ENCODE measurements around the gene SLC25A21. TPM values are rescaled to one million over a fixed set of nuclear protein-coding genes. Genes with fewer than 3 reads are reported as not detected.

The SLC25A21 gene
- total RNA-seq, 1 experiment from 2014 or later, result 7.1 TPM

- Histone ChIP-seq H2AK5ac (ENCODE audit: insufficient read length, low read length) (no peak overlapping the region), H2BK15ac (ENCODE audit: low read depth, low read length) (no peak overlapping the region), H4K20me1 (ENCODE audit: control insufficient read depth, insufficient read depth, insufficient read length) (no peaks in the 10 kb centered on the region), H3K4me2 (ENCODE audit: insufficient read depth, insufficient read length, low read length) (peak overlapping the region; percentile 7), H3K4ac (ENCODE audit: low read depth, low read length) (no peak overlapping the region), H3K9ac (ENCODE audit: extremely low read depth, insufficient read length, low read length) (no peak overlapping the region), H3K79me2 (ENCODE audit: insufficient read depth, low read length) (peaks cover 3% of the 10 kb centered on the region; the same call in 1 of the 2 replicates), H3K27ac (ENCODE audit: insufficient read length, low read depth, low read length) (peak overlapping the region; percentile 44), H3K27me3 (ENCODE audit: insufficient read depth, low read length) (no peaks in the 10 kb centered on the region), H3K14ac (ENCODE audit: insufficient read depth, low read length) (no peak overlapping the region; the same call in 1 of the 2 replicates), H2BK12ac (ENCODE audit: insufficient read length, low read depth, low read length) (no peak overlapping the region), H3K56ac (ENCODE audit: insufficient read length, low read depth, low read length) (no peak overlapping the region), H2BK5ac (ENCODE audit: insufficient read length, low read length) (no peak overlapping the region), H3K79me1 (ENCODE audit: insufficient read depth, low read depth, low read length, poor library complexity, severe bottlenecking) (no peaks in the 10 kb centered on the region), H3K4me1 (ENCODE audit: insufficient read depth, low read length) (peaks cover 17% of the 10 kb centered on the region; the same call in 1 of the 2 replicates), H2AFZ (ENCODE audit: low read length) (no peak overlapping the region), H2BK120ac (ENCODE audit: low read depth, low read length, poor library complexity, severe bottlenecking) (no peak overlapping the region), H4K8ac (replicated peaks; ENCODE audit: insufficient read length, low read depth, low read length) (no peak overlapping the region), H3K9me3 (ENCODE audit: control insufficient read depth, low read depth, low read length) (no peaks in the 10 kb centered on the region), H4K5ac (ENCODE audit: insufficient read length, low read depth, low read length) (no peak overlapping the region), H3K23me2 (ENCODE audit: insufficient read length, low read depth, low read length, poor library complexity, severe bottlenecking) (peaks cover under 1% of the 10 kb centered on the region), H3K18ac (ENCODE audit: insufficient read length, low read depth, low read length) (no peak overlapping the region), H2BK20ac (ENCODE audit: low read depth, low read length, poor library complexity, severe bottlenecking) (no peak overlapping the region), H4K91ac (ENCODE audit: insufficient read length, low read depth, low read length) (no peak overlapping the region), H3K23ac (ENCODE audit: insufficient read length, low read depth, low read length) (no peak overlapping the region), H3T11ph (ENCODE audit: low read length) (no peak overlapping the region)
- H3K27ac Mint-ChIP-seq, result peak overlapping the region; percentile 49 to 97 (median 90); a peak in 5 of 7 replicates
- WGBS (ENCODE audit: extremely low coverage, insufficient read length, low lambda C conversion rate), result no CpG with 5 or more reads among the region's 10 CpGs
- H3K4me1 Mint-ChIP-seq, result peaks cover 46 to 59% of the 10 kb centered on the region in 2 experiments
- H3K9me3 Mint-ChIP-seq, result peaks cover under 1 to 2% of the 10 kb centered on the region in 2 experiments
- no peak for TF ChIP-seq CTCF (conservative IDR thresholded peaks at IDR 0.05)
- no peaks in the 10 kb centered on the region for H3K27me3 Mint-ChIP-seq (ENCODE audit: low read depth)
- DNase-seq, result peak; percentile 85
- H3K4me3 Mint-ChIP-seq, result peak overlapping the region; percentile 7 to 45; a peak in 4 of 5 replicates
- H3K36me3 Mint-ChIP-seq (ENCODE audit: insufficient read depth in 1 of 3, low read depth in 3 of 3), result peaks cover 0 to 7% (median under 1%) of the 10 kb centered on the region in 3 experiments; a peak in 5 of 7 replicates
These were observed 5.0 kb downstream of the SLC25A21 start for GRCh38 chr14:37167151-37168047.

Data from H9 (cell line).